Astrocyte (in vitro differentiated cells and primary cell): Measurements from ENCODE around the gene PTCD2.

Source experiments
- EZH2 ChIP-seq: IDR thresholded peaks from 2 replicates; pipeline ENCODE4 v1.6.1; 2012; ENCODE audit warnings: mild to moderate bottlenecking, low read length, inconsistent platforms; ENCODE audit not compliant: insufficient read depth
- TF ChIP-seq, protein P1 (sequence below): IDR thresholded peaks from 2 replicates; pipeline ENCODE4 v1.5.1; 2011; ENCODE audit warnings: low read depth, mild to moderate bottlenecking, inconsistent platforms, low read length, moderate library complexity; ENCODE audit not compliant: insufficient read depth

DNA sequence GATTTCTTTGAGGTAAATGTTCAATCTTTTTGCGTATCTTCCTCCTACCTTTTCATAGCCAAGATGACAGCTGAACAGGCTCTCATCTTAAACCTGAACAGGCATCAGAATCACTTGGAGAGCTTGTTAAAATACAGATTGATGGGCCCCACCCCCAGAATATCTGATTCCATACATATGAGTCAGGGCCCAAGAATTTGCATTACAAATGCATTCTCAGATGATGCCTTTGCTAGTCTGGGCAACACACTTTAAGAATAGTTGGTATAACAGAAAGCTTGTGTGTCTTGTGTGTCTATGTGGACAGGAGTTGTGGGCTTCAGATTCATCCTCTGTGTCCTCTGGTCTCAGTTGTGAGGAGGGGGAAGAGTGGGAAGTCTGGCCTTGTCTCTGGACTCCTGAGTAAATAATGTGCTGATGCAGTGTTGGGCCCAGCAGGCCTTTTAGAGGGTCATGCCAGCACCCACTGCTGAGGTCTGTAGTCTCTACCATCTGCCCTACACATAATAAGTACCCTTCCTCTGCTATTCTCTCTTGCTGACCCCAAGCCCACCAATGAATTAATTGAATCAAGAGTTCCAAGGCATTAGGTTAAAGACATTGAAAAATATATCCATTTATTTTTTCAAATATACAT is 43.1 kb downstream of the PTCD2 start:
- TF ChIP-seq, protein P1, sequence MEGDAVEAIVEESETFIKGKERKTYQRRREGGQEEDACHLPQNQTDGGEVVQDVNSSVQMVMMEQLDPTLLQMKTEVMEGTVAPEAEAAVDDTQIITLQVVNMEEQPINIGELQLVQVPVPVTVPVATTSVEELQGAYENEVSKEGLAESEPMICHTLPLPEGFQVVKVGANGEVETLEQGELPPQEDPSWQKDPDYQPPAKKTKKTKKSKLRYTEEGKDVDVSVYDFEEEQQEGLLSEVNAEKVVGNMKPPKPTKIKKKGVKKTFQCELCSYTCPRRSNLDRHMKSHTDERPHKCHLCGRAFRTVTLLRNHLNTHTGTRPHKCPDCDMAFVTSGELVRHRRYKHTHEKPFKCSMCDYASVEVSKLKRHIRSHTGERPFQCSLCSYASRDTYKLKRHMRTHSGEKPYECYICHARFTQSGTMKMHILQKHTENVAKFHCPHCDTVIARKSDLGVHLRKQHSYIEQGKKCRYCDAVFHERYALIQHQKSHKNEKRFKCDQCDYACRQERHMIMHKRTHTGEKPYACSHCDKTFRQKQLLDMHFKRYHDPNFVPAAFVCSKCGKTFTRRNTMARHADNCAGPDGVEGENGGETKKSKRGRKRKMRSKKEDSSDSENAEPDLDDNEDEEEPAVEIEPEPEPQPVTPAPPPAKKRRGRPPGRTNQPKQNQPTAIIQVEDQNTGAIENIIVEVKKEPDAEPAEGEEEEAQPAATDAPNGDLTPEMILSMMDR: no peak
- no peak for TF ChIP-seq EZH2
